Naive thymus-derived CD8-positive, alpha-beta T cell (primary cell): Measurements from ENCODE around the gene BRMS1L. TPM values are rescaled to one million over a fixed set of nuclear protein-coding genes. Genes with fewer than 3 reads are reported as not detected.

ENCODE experiments used
- ATAC-seq, 2 donors: fragments of 150-1000 bp; cut with Tn5 transposase in 1 of 2; sonication (Bioruptor Pico), chemical (Tn5 transposase) in 1 of 2; 1 replicate in 1 of 2; 2 replicates in 1 of 2; pipeline ENCODE4 v1.10.0; 2021; ENCODE audit warnings: mild to moderate bottlenecking in 2 of 2, moderate library complexity in 2 of 2
- POLR2A ChIA-PET: fragments of 350-600 bp; sonication (Branson Sonifier 250); formaldehyde crosslinking; loops from one replicate; lab custom pipeline; 2021; ENCODE audit warnings: antibody characterized with exemption; lab: Charles Lee
- DNase-seq, 10 donors: peaks; one replicate each; pipeline versions ENCODE4 v3.0.0 to v3.0.0-alpha.2; 2020 to 2022
- H3K27ac Mint-ChIP-seq, 10 donors: one replicate each; pipeline ENCODE4 v1.8.0; 2020 to 2022; ENCODE audit warnings: mild to moderate bottlenecking in 10 of 10, mixed read lengths in 10 of 10, moderate library complexity in 4 of 10, inconsistent platforms in 1 of 10
- H3K27me3 Mint-ChIP-seq, 5 donors: one replicate each; pipeline ENCODE4 v1.8.0; 2021 to 2022; ENCODE audit warnings: mixed read lengths in 5 of 5
- H3K36me3 Mint-ChIP-seq, 3 donors: one replicate each; pipeline ENCODE4 v1.8.0; 2020 to 2022; ENCODE audit warnings: mixed read lengths in 3 of 3, mild to moderate bottlenecking in 2 of 3, inconsistent platforms in 1 of 3
- H3K4me1 Mint-ChIP-seq, 4 donors: one replicate each; pipeline ENCODE4 v1.8.0; 2021 to 2022; ENCODE audit warnings: mixed read lengths in 4 of 4
- H3K4me3 Mint-ChIP-seq, 10 donors: one replicate each; pipeline ENCODE4 v1.8.0; 2020 to 2022; ENCODE audit warnings: mild to moderate bottlenecking in 10 of 10, mixed read lengths in 10 of 10, moderate library complexity in 6 of 10, inconsistent platforms in 1 of 10
- H3K9me3 Mint-ChIP-seq, 9 donors: one replicate each; pipeline ENCODE4 v1.8.0; 2020 to 2022; ENCODE audit warnings: mixed read lengths in 9 of 9, mild to moderate bottlenecking in 3 of 9, inconsistent platforms in 1 of 9, moderate library complexity in 1 of 9
- polyA plus RNA-seq, 3 donors: library from polyadenylated mRNA; unstranded; fragments of 300-500 nt; fragmentation: Illumina TruSeq; gene quantifications; one replicate each; pipeline ENCODE4 v1.2.3, GENCODE V29; 2021
- total RNA-seq, 8 experiments: library from RNA in 2 of 8; stranded (reverse) in 2 of 8; gene quantifications; one replicate each; pipeline ENCODE4 v1.2.3 and lab custom pipeline; 2021 to 2026

The BRMS1L gene
- total and polyA plus RNA-seq, 5 experiments from 2014 or later: 1.8 to 6.9 (median 3.6) TPM

GRCh38 chr14:35881280-35881679, 55.1 kb downstream of the BRMS1L start:
- Mint-ChIP-seq H3K4me3 (no peak overlapping the region), H3K36me3 (no peaks in the 10 kb centered on the region), H3K9me3 (no peaks in the 10 kb centered on the region), H3K27me3 (peaks cover 0 to 4% (median 0%) of the 10 kb centered on the region in 5 donors), H3K4me1 (peaks cover 0 to 7% (median 1%) of the 10 kb centered on the region in 4 donors), H3K27ac (no peak overlapping the region)
- no peak for DNase-seq
- ATAC-seq: no peak
- POLR2A ChIA-PET: no interaction called here

DNA sequence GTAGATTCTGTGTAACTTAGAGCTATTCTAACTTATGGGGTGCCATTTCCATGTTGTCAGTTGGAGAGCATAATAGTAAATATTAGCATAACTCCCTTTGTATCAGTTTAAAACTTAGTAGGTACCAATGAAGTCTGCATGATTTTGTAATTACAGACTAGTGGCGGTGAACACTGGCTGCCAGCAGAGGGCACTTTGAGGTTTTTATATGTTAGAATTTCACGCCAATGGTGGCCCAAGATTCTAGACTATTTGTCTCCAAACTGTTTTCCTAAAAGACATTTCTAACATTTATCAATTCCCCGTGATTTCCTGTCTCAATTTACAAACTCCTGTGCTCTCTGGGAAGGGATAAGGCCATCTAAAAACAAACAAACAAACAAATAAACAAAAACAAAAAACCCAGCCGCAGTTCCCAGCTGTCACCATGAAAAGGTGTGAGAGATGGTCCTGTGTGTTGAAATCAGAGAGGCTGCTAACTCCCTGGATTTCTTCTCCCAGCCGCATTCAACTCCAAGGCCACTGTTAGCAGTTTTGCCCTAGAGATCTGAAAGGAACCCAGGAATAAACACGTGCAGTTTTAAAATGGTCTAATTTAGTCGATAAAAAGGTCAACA, 57.6 kb downstream of the BRMS1L start:
- H3K36me3 Mint-ChIP-seq: peaks cover 0 to 5% (median 0%) of the 10 kb centered on the region in 3 donors
- no peak for ATAC-seq
- peaks cover 0 to 5% (median 1%) of the 10 kb centered on the region in 4 donors for H3K4me1 Mint-ChIP-seq
- peaks cover 0 to 7% (median 0%) of the 10 kb centered on the region in 9 donors for H3K9me3 Mint-ChIP-seq
- POLR2A ChIA-PET: no interaction called here
- peaks cover 0 to 5% (median 0%) of the 10 kb centered on the region in 5 donors for H3K27me3 Mint-ChIP-seq
- H3K27ac Mint-ChIP-seq: no peak overlapping the region
- no peak overlapping the region for H3K4me3 Mint-ChIP-seq
- DNase-seq: peak in 4 of 10 donors; percentile 18 to 28 (median 20)

GRCh38 chr14:35890308-35890707, 64.2 kb downstream of the BRMS1L start:
- peaks cover 0 to 14% (median 14%) of the 10 kb centered on the region in 3 donors for H3K36me3 Mint-ChIP-seq
- H3K9me3 Mint-ChIP-seq: peaks cover 12 to 23% (median 17%) of the 10 kb centered on the region in 9 donors
- ATAC-seq (no peak), DNase-seq (no peak)
- H3K27ac Mint-ChIP-seq: no peak overlapping the region
- peaks cover 0 to 3% (median 0%) of the 10 kb centered on the region in 5 donors for H3K27me3 Mint-ChIP-seq
- no peak overlapping the region for H3K4me3 Mint-ChIP-seq
- no peaks in the 10 kb centered on the region for H3K4me1 Mint-ChIP-seq
- POLR2A ChIA-PET: no interaction called here

DNA sequence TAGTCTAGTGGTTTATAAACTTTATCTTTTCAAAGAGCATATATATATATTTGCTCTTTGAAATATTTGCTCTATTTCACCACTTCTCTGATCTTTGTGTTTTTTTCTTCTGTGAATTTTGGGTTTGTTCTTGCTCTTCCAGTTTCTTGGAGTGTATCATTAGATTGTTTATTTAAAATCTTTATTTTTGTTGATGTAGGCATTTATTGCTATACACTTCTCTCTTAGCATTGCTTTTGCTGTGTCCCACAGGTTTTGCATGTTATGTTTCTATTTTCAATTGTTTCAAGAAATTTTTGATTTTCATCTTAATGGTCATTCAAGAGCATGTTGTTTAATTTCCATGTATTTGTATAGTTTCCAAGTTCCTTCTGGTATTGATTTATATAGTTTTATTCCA, 69.1 kb downstream of the BRMS1L start:
- ATAC-seq: no peak
- peaks cover 19 to 50% (median 35%) of the 10 kb centered on the region in 9 donors for H3K9me3 Mint-ChIP-seq
- H3K27me3 Mint-ChIP-seq: no peaks in the 10 kb centered on the region
- POLR2A ChIA-PET: no interaction called here
- DNase-seq: no peak
- H3K36me3 Mint-ChIP-seq: peaks cover 0 to 29% (median 26%) of the 10 kb centered on the region in 3 donors
- H3K4me1 Mint-ChIP-seq: no peaks in the 10 kb centered on the region
- H3K4me3 Mint-ChIP-seq: no peak overlapping the region
- H3K27ac Mint-ChIP-seq: no peak overlapping the region

GRCh38 chr14:35897616-35898111, 71.5 kb downstream of the BRMS1L start:
- Mint-ChIP-seq H3K36me3 (peaks cover 0 to 29% (median 26%) of the 10 kb centered on the region in 3 donors), H3K27me3 (no peaks in the 10 kb centered on the region), H3K4me3 (no peak overlapping the region), H3K4me1 (no peaks in the 10 kb centered on the region), H3K27ac (no peak overlapping the region), H3K9me3 (peaks cover 19 to 49% (median 35%) of the 10 kb centered on the region in 9 donors)
- POLR2A ChIA-PET: no interaction called here
- DNase-seq (no peak), ATAC-seq (no peak)

DNA sequence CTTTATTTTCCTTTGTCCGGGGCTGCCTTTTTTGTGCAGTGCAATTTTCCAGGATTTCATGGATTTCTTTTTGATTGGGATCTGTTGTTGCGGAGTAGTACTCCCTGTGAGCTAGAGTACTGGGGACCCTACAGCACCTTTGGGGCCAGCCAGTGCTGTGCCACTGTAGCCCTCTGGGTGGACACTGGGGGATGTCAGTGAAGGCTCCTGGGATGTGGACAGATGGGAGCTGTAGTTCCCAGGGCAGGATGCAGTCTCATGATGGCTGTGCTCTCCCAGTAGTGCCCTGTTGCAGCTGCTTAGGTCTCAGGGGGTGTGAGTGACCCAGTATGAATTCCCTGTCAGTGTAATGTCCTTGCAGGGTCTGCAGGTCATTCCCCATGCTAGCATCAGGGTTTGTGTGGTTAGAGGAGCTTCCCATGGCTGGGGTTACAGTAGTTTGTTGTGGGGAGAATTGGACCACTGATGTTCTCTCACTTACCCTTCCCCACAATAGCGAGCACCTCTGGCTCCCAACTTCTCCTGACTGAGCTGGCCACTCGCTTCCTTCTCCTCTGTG, 72.2 kb downstream of the BRMS1L start:
- Mint-ChIP-seq H3K27ac (no peak overlapping the region), H3K4me1 (no peaks in the 10 kb centered on the region), H3K36me3 (peaks cover 0 to 29% (median 26%) of the 10 kb centered on the region in 3 donors), H3K9me3 (peaks cover 19 to 46% (median 35%) of the 10 kb centered on the region in 9 donors), H3K27me3 (no peaks in the 10 kb centered on the region), H3K4me3 (no peak overlapping the region)
- ATAC-seq: no peak
- POLR2A ChIA-PET: no interaction called here
- DNase-seq: no peak

GRCh38 chr14:35900741-35901140, 74.6 kb downstream of the BRMS1L start:
- no peak overlapping the region for H3K4me3 Mint-ChIP-seq
- H3K9me3 Mint-ChIP-seq: peaks cover 6 to 23% (median 16%) of the 10 kb centered on the region in 9 donors
- H3K4me1 Mint-ChIP-seq: no peaks in the 10 kb centered on the region
- no peak for DNase-seq
- no peak overlapping the region for H3K27ac Mint-ChIP-seq
- ATAC-seq: no peak
- POLR2A ChIA-PET: no interaction called here
- H3K27me3 Mint-ChIP-seq: peaks cover 0 to 4% (median 0%) of the 10 kb centered on the region in 5 donors
- peaks cover 0 to 16% (median 10%) of the 10 kb centered on the region in 3 donors for H3K36me3 Mint-ChIP-seq

GRCh38 chr14:35909665-35910064, 83.5 kb downstream of the BRMS1L start:
- POLR2A ChIA-PET: no interaction called here
- Mint-ChIP-seq H3K9me3 (no peaks in the 10 kb centered on the region), H3K27me3 (no peaks in the 10 kb centered on the region), H3K27ac (no peak overlapping the region), H3K4me3 (no peak overlapping the region), H3K4me1 (no peaks in the 10 kb centered on the region), H3K36me3 (peaks cover 0 to 3% (median 0%) of the 10 kb centered on the region in 3 donors)
- DNase-seq: no peak
- no peak for ATAC-seq

GRCh38 chr14:35910191-35910590, 84.1 kb downstream of the BRMS1L start:
- POLR2A ChIA-PET: no interaction called here
- DNase-seq (no peak), ATAC-seq (no peak)
- Mint-ChIP-seq H3K4me1 (no peaks in the 10 kb centered on the region), H3K27ac (no peak overlapping the region), H3K27me3 (no peaks in the 10 kb centered on the region), H3K9me3 (no peaks in the 10 kb centered on the region), H3K4me3 (no peak overlapping the region), H3K36me3 (peaks cover 0 to 3% (median 0%) of the 10 kb centered on the region in 3 donors)

- no peaks in the 10 kb centered on the region for H3K9me3 Mint-ChIP-seq
- POLR2A ChIA-PET: no interaction called here
These were observed 85.0 kb downstream of the BRMS1L start for GRCh38 chr14:35911097-35911496.

DNA sequence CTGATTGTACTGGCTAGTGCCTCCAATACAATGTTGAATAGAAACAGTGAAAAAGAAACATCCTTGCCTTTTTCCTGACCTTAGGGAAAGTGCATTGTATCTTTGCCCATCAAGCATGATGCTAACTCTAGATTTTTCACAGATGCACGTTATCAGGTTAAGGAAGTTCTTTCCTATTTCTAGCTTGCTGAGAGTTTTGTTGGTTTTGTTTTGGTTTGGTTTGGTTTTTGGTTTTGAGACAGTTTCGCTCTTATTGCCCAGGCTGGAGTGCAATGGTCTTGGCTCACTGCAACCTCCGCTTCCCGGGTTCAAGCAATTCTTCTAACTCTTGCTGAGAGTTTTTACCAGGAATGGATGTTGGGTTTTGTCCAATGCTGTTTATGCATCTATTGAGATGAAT, 89.0 kb downstream of the BRMS1L start:
- peaks cover 0 to 13% (median 6%) of the 10 kb centered on the region in 9 donors for H3K9me3 Mint-ChIP-seq
- peaks cover 0 to 16% (median 0%) of the 10 kb centered on the region in 3 donors for H3K36me3 Mint-ChIP-seq
- no peak for DNase-seq
- H3K4me1 Mint-ChIP-seq: no peaks in the 10 kb centered on the region
- no peak overlapping the region for H3K27ac Mint-ChIP-seq
- POLR2A ChIA-PET: no interaction called here
- ATAC-seq: no peak
- H3K27me3 Mint-ChIP-seq: peaks cover 0 to 5% (median 0%) of the 10 kb centered on the region in 5 donors
- no peak overlapping the region for H3K4me3 Mint-ChIP-seq

More at GRCh38 chr14:35911097-35911496, 85.0 kb downstream of the BRMS1L start:
- Mint-ChIP-seq H3K4me1 (no peaks in the 10 kb centered on the region), H3K27me3 (no peaks in the 10 kb centered on the region), H3K36me3 (peaks cover 0 to 3% (median 0%) of the 10 kb centered on the region in 3 donors), H3K27ac (no peak overlapping the region), H3K4me3 (no peak overlapping the region)
- ATAC-seq (no peak), DNase-seq (no peak)

DNA sequence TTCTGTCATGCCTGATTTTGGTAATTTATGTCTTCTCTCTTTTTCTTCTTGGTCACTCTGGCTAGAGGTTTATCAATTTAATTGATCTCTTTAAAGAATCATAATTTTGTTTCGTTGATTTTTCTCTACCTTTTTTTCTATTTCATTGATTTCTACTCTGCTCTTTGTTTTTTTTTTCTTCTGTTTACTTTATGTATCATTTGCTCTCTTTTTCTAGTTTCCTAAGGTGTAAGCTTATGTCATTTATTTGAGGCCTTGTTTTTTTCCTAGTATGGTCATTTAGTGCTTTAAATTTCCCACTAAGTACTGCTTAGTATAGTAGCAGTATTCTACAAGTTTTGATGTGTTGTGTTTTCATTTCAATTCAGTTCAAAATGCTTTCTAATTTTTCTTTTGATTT, 89.6 kb downstream of the BRMS1L start:
- POLR2A ChIA-PET: no interaction called here
- H3K9me3 Mint-ChIP-seq: peaks cover 0 to 18% (median 8%) of the 10 kb centered on the region in 9 donors
- DNase-seq (no peak), ATAC-seq (no peak)
- peaks cover 0 to 5% (median 0%) of the 10 kb centered on the region in 5 donors for H3K27me3 Mint-ChIP-seq
- H3K36me3 Mint-ChIP-seq: peaks cover 0 to 20% (median 0%) of the 10 kb centered on the region in 3 donors
- no peaks in the 10 kb centered on the region for H3K4me1 Mint-ChIP-seq
- H3K27ac Mint-ChIP-seq: no peak overlapping the region
- H3K4me3 Mint-ChIP-seq: no peak overlapping the region
